A549 (cell line): ENCODE measurements around the gene VPS37D.

Source experiments
- CHD4 ChIP-seq: fragments of 200-600 bp; sonication (generic); IDR thresholded peaks from 2 replicates; pipeline ENCODE4 v1.6.1; 2016; ENCODE audit warnings: antibody characterized with exemption, mild to moderate bottlenecking, borderline replicate concordance
- MAFK ChIP-seq: fragments of 450-650 bp; IDR thresholded peaks from 2 replicates; pipeline ENCODE4 v1.6.1; 2014; ENCODE audit not compliant: partially characterized antibody
- POLR2A ChIP-seq: IDR thresholded peaks from 2 replicates; pipeline ENCODE4 v1.6.1; 2012; ENCODE audit warnings: mild to moderate bottlenecking, low read length
- POLR2AphosphoS2 ChIP-seq: conservative IDR thresholded peaks from 2 replicates; pipeline ENCODE4 v1.6.1; 2012; ENCODE audit warnings: low read length, improper control_type of control experiment, inconsistent platforms
- TF ChIP-seq, protein P1 (sequence below): fragments of >200 bp; sonication (Bioruptor Twin); formaldehyde crosslinking; IDR thresholded peaks from 3 replicates; pipeline ENCODE4 v1.5.1; 2016
- TF ChIP-seq, protein P2 (sequence below): fragments of 200-600 bp; sonication (generic); IDR thresholded peaks from 2 replicates; pipeline ENCODE4 v1.6.1; 2016; ENCODE audit warnings: antibody characterized with exemption, mild to moderate bottlenecking, moderate library complexity

GRCh38 chr7:73705551-73705920, 37.9 kb downstream of the VPS37D start:
- TF ChIP-seq, protein P1, sequence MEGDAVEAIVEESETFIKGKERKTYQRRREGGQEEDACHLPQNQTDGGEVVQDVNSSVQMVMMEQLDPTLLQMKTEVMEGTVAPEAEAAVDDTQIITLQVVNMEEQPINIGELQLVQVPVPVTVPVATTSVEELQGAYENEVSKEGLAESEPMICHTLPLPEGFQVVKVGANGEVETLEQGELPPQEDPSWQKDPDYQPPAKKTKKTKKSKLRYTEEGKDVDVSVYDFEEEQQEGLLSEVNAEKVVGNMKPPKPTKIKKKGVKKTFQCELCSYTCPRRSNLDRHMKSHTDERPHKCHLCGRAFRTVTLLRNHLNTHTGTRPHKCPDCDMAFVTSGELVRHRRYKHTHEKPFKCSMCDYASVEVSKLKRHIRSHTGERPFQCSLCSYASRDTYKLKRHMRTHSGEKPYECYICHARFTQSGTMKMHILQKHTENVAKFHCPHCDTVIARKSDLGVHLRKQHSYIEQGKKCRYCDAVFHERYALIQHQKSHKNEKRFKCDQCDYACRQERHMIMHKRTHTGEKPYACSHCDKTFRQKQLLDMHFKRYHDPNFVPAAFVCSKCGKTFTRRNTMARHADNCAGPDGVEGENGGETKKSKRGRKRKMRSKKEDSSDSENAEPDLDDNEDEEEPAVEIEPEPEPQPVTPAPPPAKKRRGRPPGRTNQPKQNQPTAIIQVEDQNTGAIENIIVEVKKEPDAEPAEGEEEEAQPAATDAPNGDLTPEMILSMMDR = no peak
- TF ChIP-seq MAFK (no peak), CHD4 (no peak), POLR2AphosphoS2 (no peak), POLR2A (no peak)
- TF ChIP-seq, protein P2, sequence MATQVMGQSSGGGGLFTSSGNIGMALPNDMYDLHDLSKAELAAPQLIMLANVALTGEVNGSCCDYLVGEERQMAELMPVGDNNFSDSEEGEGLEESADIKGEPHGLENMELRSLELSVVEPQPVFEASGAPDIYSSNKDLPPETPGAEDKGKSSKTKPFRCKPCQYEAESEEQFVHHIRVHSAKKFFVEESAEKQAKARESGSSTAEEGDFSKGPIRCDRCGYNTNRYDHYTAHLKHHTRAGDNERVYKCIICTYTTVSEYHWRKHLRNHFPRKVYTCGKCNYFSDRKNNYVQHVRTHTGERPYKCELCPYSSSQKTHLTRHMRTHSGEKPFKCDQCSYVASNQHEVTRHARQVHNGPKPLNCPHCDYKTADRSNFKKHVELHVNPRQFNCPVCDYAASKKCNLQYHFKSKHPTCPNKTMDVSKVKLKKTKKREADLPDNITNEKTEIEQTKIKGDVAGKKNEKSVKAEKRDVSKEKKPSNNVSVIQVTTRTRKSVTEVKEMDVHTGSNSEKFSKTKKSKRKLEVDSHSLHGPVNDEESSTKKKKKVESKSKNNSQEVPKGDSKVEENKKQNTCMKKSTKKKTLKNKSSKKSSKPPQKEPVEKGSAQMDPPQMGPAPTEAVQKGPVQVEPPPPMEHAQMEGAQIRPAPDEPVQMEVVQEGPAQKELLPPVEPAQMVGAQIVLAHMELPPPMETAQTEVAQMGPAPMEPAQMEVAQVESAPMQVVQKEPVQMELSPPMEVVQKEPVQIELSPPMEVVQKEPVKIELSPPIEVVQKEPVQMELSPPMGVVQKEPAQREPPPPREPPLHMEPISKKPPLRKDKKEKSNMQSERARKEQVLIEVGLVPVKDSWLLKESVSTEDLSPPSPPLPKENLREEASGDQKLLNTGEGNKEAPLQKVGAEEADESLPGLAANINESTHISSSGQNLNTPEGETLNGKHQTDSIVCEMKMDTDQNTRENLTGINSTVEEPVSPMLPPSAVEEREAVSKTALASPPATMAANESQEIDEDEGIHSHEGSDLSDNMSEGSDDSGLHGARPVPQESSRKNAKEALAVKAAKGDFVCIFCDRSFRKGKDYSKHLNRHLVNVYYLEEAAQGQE = no peak
